GM12864 (cell line): ENCODE measurements around the gene TRIM26.
"Not testable (repeated sequence)": the region's sequence is repeated elsewhere in the genome, so short reads cannot be mapped to it uniquely, and the experiment has no call there.

Experiments used
- DNase-seq: peaks from one replicate; pipeline ENCODE4 v3.0.0-alpha.2; 2011; ENCODE audit warnings: low read depth
- H3K4me3 ChIP-seq: 2 replicates; pipeline ENCODE4 v1.5.1; 2011; ENCODE audit warnings: mild to moderate bottlenecking, low read depth, low read length, control low read depth
- TF ChIP-seq, protein P1 (sequence below): IDR thresholded peaks from 2 replicates; pipeline ENCODE4 v1.5.1; 2011; ENCODE audit warnings: low read depth, mild to moderate bottlenecking, moderate library complexity, low read length, control low read depth, inconsistent platforms; ENCODE audit errors: missing control alignments

TRIM26 gene

DNA sequence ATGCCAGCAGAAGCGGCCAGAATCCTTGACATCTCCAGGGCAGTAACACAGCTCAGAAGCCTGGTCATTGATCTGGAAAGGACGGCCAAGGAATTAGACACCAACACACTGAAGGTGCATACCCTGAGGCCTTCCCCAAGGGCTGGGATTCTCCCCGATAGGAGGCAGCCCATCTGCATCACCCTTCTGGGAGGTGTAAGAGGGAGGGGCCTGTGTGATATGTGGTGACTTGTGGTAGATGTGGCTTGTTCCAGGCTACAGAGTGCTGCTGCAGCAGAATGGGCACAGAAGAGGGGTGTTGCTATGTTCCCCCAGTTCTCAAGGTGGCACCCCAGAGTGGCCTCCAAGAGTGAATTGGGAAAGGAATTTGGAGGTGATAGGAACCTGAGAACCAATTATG, 66.1 kb downstream of the TRIM26 start:
- no peak for DNase-seq
- TF ChIP-seq, protein P1, sequence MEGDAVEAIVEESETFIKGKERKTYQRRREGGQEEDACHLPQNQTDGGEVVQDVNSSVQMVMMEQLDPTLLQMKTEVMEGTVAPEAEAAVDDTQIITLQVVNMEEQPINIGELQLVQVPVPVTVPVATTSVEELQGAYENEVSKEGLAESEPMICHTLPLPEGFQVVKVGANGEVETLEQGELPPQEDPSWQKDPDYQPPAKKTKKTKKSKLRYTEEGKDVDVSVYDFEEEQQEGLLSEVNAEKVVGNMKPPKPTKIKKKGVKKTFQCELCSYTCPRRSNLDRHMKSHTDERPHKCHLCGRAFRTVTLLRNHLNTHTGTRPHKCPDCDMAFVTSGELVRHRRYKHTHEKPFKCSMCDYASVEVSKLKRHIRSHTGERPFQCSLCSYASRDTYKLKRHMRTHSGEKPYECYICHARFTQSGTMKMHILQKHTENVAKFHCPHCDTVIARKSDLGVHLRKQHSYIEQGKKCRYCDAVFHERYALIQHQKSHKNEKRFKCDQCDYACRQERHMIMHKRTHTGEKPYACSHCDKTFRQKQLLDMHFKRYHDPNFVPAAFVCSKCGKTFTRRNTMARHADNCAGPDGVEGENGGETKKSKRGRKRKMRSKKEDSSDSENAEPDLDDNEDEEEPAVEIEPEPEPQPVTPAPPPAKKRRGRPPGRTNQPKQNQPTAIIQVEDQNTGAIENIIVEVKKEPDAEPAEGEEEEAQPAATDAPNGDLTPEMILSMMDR: no peak
- H3K4me3 ChIP-seq: no peak overlapping the region

GRCh38 chr6:30145818-30146217, 67.4 kb downstream of the TRIM26 start:
- H3K4me3 ChIP-seq: no peak overlapping the region
- TF ChIP-seq, protein P1: no peak
- no peak for DNase-seq

- H3K4me3 ChIP-seq: no peak overlapping the region
- DNase-seq: no peak
- TF ChIP-seq, protein P1: no peak
Measured at GRCh38 chr6:30144811-30145210, 68.4 kb downstream of the TRIM26 start.

- no peak for DNase-seq
- H3K4me3 ChIP-seq: no peak overlapping the region
- TF ChIP-seq, protein P1: no peak
Measured at GRCh38 chr6:30143780-30144179, 69.4 kb downstream of the TRIM26 start.

DNA sequence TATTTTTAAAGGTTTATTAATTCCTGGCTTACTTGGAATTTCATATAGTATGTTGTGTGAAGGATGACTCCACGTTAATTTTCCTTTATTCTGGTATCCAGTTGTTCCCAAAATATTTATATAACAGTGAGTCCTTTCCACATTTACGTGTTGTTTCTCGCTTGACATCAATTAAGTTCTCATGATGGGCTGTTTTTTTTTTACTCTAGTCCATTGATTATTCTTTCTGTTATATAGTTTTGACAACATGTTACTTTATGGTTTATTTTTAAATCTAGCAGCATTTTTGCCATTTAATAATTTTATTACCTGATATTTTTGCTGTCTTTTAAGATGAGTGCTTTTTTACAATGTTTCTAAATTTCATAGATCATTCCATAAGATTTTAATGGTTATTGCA, 70.5 kb downstream of the TRIM26 start:
- DNase-seq: no peak
- TF ChIP-seq, protein P1: no peak
- H3K4me3 ChIP-seq: no peak overlapping the region

- DNase-seq, H3K4me3 ChIP-seq: not testable (repeated sequence)
Measured at GRCh38 chr6:30140240-30140639, 73.0 kb downstream of the TRIM26 start.

DNA sequence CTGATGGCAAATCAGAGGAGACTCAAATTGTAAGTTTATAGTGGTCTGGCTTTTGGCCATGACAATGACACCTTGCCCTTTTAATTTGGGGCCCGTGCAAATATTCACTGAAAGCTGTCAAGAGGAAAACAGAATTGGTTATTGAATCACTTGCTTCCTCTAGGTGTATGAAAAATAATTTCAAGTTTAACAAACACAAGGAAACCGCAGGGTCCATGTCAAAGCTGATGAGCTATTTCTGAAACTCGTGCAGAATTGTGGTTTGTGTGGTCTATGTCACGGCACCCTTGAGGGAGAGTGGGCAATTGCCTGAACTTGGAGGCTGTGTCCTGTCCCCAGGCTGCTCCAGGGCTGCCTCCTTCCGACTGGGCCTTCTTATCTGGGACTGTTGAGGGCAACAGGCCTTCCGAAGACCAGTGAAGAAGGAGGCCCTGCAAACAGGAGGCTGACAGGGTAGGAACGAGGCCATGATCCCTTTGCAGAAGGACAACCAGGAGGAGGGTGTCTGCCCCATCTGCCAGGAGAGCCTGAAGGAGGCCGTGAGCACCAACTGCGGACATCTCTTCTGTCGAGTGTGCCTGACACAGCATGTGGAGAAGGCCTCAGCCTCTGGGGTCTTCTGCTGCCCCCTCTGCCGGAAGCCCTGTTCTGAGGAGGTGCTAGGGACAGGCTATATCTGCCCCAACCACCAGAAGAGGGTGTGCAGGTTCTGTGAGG, 76.5 kb downstream of the TRIM26 start:
- TF ChIP-seq, protein P1: no peak
- no peak for DNase-seq
- H3K4me3 ChIP-seq: no peak overlapping the region
